GM18867 (cell line): ENCODE data around the gene CCDC89.
"Not testable (repeated sequence)": the region's sequence is repeated elsewhere in the genome, so short reads cannot be mapped to it uniquely, and the experiment has no call there.

ENCODE experiments used
- ATAC-seq: cut with Tn5 transposase; IDR thresholded peaks from one replicate; pipeline ENCODE4 v1.9.1; 2021; ENCODE audit warnings: mild to moderate bottlenecking, moderate library complexity; ENCODE audit not compliant: unreplicated experiment

The CCDC89 gene

DNA sequence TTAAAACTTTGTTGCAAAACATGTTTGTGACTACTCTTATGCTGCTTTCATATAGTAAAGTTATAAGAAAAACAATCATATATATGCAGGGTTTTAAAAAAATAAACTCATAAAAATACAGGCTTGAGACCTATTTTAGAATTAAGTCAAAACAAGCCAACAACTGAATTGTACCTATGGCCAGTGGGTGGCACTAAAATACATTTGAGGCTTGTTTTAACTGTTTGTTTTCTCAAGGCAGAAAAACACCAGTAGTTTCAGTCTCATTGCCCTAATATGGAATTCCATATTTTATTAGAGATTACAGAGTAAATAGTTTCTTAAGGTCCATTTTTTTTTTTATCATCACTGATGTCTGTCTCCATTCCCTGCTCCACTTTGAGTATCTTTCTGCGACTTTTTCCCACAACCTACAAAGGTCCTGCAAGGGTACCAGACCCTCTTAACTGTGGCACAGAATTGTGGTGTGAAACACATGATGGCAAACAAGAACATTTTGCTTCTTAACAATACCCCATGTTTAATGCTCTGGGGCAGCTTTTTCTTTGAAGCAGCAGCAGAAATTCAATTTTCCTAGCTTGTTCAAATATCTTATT lies 8.5 kb upstream of the CCDC89 start:
- peak; percentile 45 for ATAC-seq

DNA sequence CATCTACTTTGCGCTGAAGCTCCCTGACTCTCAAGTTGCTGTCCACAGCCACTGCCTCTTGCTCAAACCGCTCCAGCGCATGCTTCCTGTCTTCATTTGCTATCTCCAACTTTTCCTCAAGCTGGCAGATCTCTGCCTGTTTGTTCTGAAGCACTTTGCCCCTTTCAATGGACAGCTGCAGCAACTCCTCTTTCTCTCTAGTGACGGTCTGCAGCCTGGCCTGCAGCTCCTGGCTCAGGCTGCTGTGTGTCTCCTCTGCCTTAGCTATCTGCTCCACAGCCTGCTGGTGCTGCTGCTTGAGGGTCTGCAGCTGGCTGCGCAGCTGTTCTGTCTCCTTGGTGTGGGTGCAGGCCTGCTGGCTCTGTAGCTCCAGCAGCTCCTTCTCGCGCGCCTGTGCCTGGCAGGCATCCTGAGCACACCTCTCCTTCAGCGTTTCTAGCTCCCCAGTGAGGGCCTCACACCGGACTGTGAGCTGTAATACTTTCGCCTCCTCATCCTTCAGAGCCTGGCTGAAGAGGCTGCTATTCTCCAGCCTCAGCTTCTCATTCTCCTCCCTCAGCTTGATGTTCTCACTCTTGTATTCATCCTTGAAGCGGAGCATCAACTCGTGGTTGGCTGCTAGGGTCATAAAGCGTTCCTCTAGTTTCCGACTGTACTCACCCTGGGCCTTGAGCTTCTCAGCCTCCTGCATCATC lies 723 bp downstream of the CCDC89 start:
- no peak for ATAC-seq

DNA sequence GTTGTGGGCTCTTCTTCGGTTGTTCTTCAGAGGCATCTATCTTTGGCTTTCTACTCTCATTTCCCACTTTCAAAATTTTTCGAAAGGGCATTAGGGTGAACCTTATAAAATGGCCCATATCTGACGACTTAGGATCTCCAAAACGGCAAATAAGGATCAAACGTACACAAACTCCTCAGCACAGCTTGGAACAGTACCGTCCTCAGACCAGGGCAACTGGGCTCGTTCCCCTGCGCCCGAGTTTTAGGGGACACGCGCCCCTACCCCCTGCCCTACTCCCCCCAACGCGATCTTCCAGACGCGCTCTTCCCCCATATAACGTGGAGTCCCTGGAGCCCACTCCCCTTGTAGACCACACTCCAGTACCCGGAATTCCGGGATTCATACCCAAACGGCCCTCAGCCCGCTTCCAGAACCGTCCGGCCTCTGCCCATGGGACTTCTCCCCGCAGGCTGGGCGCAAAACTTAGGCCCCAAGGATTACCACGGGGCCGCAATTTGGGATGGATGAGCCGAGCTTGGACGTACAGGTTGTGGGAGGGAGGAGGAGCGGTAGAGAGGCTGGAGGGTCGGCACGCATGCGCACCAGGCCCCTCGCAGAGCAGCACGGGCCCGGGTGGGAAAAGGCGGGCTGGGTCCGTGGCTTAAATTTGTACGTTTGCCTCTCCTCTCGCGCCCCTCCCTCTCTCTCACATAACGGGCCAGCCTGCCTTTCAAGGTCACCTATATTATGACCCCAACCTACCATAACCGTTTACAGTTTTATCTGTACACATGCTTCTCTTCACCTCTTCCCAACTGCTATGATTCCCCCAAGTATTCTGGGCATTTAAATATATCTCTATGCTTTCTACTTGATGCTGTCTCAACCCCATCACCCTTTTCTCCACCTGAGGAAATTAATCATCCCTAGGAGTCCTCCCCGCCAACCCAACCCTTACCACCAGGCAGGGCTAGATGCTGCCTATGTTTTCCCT lies 3.4 kb downstream of the CCDC89 start:
- peak; percentile 70 for ATAC-seq

DNA sequence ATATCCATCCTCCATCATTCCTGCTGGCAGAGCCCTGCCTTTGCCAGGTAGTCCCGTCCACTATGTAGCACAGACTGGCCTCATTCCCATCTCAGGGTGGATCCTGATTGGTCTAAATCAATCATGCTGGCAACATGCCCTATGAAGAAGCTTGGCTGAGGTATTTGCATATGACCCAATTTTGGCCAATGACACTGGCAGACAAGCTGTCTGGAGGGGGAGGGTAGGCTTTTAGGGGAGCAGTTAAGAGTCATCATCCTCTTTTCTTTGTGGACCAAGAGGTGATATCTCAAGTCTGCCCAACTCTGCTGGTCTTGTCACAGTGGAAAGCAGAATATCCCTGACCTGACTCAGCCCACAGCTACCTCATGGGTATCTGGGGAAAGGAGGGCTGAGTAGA lies 5.1 kb downstream of the CCDC89 start:
- ATAC-seq, result no peak

GRCh38 chr11:85679576-85679975 lies 6.4 kb downstream of the CCDC89 start:
- ATAC-seq, result no peak

DNA sequence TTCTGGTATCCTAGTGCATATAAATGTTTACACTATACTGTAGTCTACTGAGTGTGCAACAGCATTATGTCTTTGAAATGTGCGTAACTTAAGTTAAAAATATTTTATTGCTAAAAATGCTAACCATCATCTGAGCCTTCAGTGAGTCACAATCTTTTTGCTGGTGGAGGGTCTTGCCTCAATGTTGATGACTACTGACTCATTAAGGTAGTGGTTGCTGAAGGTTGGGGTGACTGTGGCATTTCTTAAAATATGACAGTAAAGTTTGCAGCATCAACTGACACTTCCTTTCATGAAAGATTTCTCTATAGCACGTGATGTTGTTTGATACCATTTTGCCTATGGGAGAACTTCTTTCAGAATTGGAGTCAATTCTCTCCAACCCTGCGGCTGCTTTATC lies 12.6 kb downstream of the CCDC89 start:
- no peak for ATAC-seq

DNA sequence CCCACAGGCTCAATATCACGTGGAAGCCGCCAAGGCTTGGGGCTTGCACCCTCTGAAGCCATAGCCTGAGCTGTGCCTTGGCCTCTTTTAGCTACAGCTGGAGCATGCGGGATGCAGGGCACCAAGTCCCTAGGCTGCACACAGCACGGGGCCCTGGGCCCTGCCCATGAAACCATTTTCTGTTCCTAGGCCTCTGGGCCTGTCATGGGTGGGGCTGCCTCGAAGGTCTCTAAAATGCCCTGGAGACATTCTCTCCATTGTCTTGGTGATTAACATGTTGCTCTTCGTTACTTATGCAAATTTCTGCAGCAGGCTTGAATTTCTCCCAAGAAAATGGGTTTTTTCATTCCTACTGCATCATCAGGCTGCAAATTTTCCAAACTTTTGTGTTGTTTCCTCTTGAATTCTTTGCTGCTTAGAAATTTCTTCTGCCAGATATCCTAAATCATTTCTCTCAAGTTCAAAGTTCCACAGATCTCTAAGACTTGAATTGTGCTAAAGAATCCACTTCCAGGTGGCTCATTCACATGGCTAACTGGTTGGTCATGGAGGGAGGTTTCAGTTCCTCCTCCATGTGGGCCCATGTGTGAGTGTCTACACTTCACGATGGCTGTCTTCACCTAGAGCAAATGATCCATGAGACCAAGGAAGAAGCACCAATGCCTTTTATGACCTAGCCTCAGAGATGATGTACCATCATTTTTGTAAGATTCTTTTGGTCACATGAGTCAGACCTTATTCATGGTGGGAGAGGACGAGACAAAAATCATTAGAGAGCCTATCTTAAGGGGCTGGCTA lies 13.7 kb downstream of the CCDC89 start:
- ATAC-seq, result no peak

GRCh38 chr11:85670949-85671663 lies 14.9 kb downstream of the CCDC89 start:
- ATAC-seq, result not testable (repeated sequence)

- ATAC-seq, result no peak
Measured at GRCh38 chr11:85668157-85668556, 17.8 kb downstream of the CCDC89 start.

GRCh38 chr11:85666687-85667086 lies 19.3 kb downstream of the CCDC89 start:
- no peak for ATAC-seq

DNA sequence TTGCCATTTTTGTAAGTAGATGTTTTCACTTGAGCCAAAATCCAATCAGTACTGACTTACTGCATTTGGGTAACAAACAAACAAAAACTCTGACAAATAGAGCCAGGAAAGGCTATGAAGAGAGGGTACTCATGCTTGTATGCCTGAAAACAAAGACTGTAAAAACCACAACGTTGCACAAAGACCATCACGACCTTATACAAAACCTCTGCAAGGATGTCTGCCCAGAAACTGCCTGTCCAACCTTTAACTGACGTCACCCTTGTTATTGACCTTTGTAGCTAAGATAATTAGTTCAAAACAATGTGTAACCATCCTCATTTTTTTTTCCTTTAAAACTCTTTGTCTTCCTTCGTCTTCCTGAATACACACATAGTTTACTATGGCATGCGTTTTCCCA lies 20.3 kb downstream of the CCDC89 start:
- no peak for ATAC-seq

GRCh38 chr11:85664615-85665481 lies 21.1 kb downstream of the CCDC89 start, which contains the start of gene CREBZF:
TSS of gene CREBZF (minus strand) at chr11:85665129. CDS start at chr11:85664875, 254 bp downstream.
- ATAC-seq, result peak; percentile 89

GRCh38 chr11:85663753-85664614 lies 22.0 kb downstream of the CCDC89 start:
- peak; percentile 79 for ATAC-seq

DNA sequence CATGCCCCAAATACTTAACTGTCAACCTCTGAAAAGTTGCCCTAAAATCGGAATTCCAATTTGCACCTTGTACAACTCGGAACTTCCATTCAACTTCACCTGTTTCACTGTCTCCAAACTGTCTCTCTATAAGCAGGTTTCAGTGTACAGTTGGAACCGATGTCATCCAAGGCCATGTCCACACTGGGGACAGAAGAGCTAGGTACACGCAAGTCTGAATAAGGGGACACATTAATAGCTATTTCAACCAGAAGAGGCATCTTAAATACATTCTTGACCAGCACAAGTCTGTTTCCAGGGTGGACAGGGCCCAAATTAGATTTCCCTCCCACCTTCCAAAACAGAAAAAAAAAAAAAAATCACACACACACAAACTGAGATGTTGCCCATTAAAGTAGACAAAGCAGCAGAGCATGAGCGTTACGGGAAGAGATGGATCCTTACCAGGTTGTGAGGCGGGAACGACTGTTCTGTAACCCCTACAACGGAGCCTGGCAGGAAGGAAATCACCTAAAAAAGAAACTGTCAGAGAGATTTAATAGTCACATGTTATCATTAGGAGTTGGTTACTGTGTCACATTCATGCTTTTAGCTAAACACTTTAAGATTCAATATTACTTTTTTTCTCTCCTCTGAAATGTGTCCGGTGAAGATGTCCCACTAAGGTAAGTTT lies 22.8 kb downstream of the CCDC89 start:
- ATAC-seq, result no peak

DNA sequence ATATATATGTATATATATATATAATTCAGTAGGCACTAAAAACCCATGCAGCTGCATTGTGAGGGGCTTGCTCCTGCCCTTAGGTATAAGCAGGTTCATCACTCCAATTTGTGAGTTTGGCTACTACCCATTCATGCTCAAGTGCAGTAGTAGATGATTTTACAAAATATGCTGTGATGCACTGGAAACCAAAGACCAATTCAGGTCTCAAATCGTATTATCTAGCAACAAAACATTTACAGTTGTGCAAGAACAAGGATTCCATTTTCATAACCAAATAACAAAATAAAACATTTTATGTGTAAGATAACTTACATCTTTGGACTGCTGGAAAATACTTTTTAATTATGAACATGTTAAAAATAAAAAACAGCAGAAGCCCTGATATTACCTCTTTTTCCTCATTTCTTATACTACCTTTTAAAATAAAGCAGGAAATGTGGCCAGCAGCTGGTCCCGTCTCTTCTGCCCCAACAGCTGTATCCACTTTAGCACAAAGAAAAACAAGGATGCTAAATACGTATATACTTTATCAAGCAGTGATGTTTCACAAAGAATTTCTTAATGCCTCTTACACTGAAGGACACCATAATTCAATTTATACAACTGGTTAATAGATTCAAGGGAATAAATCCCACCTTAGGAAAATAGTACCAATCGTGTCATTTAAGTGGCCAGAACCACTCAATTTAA lies 23.9 kb downstream of the CCDC89 start:
- no peak for ATAC-seq

- no peak for ATAC-seq
Measured at GRCh38 chr11:85658180-85658579, 27.8 kb downstream of the CCDC89 start.

DNA sequence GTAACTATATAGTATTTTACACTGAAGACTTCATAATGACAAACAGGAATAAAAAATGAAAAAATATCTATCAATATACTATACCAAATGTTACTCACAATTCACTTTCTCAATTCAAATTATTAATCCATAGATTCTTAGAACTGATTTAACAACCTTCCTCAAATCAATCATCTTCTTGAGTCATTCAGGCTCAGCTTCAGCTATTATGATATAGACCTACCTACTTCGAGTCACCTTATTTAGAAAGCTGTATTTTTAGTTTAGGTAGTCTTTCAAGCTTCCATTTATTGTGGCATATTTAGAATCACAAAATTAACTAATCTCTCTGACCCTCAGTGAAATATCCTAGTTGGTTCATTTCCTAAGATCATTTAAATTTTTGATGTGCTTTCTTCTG lies 29.2 kb downstream of the CCDC89 start:
- ATAC-seq, result no peak
